Measurements from ENCODE around the gene RNGTT.
"Not testable (repeated sequence)": the region's sequence is repeated elsewhere in the genome, so short reads cannot be mapped to it uniquely, and the experiment has no call there.

The RNGTT gene

GRCh38 chr6:88908598-88909548 is 54.5 kb downstream of the RNGTT start:
- DNase-seq = no peak

DNA sequence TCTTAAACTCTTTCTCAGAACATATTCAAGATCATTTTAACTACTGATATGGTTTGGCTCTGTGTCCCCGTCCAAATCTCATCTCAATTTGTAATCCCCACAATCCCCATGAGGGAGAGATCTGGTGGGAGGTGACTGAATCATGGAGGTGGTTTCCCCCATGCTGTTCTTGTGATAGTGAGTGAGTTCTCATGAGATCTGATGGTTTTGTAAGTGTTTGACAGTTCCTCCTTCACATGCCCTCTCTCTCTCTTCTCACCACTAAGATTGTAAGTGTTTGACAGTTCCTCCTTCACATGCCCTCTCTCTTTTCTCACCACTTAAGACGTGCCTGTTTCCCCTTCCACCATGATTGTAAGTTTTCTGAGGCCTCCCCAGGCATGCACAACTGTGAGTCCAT is 56.3 kb downstream of the RNGTT start:
- not testable (repeated sequence) for DNase-seq

GRCh38 chr6:88899569-88900316 is 63.7 kb downstream of the RNGTT start:
- no peak for DNase-seq

DNA sequence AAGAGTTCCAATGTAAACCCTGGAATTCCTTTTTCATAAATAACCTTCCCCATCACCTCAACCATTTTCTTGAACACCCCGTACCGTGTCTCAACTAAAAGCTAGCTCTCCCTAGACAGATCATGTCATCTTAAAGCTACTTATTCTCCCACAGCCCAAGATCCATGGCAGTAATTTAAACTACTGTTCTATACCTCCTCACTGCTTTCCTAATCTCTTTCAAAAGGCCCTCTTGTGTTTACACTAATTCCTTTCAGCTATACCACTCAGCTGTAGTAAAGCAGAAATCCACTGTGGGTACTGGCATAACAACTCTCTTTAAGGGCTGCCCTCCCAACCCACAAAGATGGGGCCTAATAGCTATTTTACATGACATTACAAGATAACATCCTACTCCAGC is 67.5 kb downstream of the RNGTT start:
- no peak for DNase-seq

DNA sequence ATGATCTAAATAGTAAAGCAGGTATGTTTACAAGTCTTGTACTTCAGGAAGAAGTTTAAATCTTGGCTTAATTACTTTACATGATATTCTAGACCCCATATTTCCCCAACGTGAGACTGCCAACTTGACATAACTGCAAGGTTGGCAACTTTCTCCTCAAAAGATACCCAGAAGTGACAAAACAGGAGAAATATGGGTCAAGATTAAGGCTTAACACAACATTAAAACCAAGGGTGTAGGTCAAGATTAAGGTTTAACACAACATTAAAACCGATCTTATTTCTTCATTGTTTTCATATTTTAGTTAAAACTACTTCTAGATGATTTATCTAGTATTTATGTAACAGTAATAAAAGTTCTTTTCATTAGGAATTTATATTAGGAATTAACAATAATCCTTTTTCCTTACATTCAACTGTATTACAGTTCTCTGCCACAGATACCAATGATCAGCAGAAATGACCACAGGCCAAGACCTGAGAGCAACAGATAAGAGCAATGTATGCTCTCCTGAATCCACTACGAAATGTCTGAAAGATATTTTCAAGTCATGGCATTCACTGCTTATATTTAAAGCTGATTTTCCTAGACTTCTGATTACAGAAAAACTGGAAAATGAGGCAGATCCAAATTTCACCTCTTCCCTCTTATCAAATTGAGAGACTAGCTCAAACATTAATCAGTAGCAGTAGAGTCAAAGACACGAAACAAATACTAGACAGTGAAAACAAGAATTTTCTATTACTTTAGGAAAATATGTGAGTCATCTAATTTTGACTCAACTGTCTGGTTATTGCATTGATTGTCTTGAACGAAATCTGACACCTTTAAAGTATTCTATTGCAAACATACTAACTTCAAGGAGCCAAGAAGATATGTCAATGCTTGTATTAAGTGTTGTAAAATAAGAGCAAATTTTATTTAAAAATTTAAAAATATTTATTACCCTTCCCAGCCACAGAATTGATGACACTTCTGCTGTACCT is 72.3 kb downstream of the RNGTT start:
- DNase-seq = no peak

DNA sequence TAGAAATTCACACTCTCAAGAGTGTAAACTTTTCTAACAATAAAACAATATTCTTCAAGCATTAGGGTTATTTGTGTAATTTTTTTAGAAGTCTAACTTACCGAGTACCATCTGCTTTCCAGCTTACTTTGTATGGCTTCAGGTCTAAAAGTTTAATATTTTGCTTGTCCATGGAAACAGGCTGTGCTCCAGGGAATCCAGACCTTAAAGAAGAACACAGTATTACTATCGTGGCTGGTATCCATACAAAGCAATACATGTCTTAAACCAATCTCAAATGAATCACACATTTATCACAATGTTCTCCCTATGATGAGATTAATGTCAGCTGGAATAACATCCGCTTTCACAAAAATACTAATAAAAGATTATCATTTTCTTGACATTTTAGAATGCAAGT is 73.0 kb downstream of the RNGTT start:
- no peak for DNase-seq

GRCh38 chr6:88884361-88884760 is 79.1 kb downstream of the RNGTT start:
- no peak for DNase-seq

GRCh38 chr6:88882536-88882935 is 80.9 kb downstream of the RNGTT start:
- DNase-seq = no peak

GRCh38 chr6:88881451-88881850 is 82.0 kb downstream of the RNGTT start:
- DNase-seq = no peak

- DNase-seq = no peak
Observed at GRCh38 chr6:88880021-88880420, 83.4 kb downstream of the RNGTT start.

DNA sequence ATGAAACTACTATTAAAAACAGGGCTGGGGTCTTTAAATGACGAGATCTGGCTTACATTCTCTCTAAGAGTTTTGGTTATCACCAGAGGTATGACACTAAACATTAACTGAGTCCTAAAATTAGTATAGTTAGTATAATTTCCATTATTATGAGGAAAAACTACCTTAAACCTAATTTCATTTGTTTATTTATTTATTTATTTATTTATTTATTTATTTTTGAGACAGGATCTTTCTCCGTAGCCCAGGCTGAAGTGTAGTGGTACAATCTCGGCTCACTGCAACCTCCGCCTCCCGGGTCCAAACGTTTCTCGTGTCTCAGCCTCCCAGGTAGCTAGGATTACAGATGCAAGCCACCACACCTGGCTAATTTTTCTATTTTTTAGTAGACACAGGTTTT is 85.5 kb downstream of the RNGTT start:
- no peak for DNase-seq

DNA sequence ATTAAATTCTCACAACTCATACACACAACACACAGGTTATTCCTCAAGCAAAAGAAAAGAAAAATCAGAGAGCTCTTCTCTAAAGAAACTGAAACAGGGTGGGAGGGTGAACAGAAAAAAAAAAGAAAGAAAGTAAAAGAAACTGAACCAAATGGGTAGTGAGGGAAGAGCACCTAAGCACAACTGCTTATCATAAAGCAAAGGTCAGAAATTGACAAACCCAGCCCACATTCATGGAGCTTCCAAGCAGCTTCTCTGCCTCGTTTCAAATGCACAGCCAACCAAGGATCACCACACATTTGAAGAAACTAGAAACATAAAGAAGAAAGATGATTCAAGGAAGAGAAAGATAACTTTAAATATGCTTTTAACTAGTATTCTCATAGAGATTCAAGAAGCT is 90.5 kb downstream of the RNGTT start:
- no peak for DNase-seq

DNA sequence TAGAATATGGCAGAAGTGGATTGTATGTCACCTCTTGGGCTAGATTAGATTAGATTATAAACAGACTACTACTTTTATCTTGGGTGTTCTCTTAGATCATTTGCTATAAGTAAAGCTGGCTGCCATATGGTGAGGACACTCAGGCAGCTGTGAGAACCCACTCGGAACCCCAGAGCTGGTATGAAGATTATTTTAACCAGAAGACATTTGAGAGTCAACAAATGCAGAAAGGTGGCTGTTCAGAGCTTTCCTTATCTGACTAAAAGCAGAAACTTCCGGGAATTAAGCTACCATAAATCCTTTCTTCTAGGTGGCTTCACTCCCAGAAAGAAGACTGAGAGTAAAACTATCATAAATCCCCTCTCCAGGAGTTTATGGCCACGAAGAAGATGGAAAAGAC is 91.9 kb downstream of the RNGTT start:
- DNase-seq = no peak

- DNase-seq = peak; percentile 42
Observed at GRCh38 chr6:88870717-88871330, 92.6 kb downstream of the RNGTT start.

- no peak for DNase-seq
Observed at GRCh38 chr6:88869263-88870020, 94.0 kb downstream of the RNGTT start.

GRCh38 chr6:88867841-88868731 is 95.3 kb downstream of the RNGTT start:
- DNase-seq = no peak

GRCh38 chr6:88866856-88867255 is 96.6 kb downstream of the RNGTT start:
- DNase-seq = no peak

- DNase-seq = no peak
Observed at GRCh38 chr6:88865275-88865674, 98.1 kb downstream of the RNGTT start.

DNA sequence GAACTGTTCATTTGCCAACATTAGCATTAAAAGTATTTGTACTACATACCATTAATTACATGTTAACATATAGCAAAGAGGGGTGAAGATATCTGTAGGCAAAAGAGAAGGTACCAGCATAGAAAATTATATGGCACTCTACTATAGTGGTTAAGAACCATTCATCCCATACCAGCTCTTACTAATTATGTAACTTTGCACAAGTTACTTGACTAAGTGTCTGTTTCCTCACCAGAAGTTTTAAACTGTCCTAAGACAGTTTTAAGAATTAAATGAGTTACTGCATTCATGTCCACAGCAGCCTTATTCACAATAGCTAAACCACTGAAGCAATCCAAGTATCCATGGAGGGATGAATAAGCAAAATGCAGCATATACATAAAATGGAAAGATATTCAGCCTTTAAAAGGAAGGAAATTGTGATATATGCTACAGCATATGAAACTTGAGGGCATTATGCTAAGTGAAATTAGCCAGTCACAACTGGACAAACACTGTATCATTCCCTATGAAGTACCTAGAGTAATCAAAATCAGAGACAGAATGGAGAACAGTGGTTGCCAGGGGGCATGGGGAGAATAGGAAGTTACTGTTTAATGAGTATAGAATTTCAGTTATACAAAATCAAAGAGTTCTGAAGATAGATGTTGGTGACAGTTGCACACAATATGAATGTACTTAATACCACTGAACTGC is 98.9 kb downstream of the RNGTT start:
- DNase-seq = no peak

DNA sequence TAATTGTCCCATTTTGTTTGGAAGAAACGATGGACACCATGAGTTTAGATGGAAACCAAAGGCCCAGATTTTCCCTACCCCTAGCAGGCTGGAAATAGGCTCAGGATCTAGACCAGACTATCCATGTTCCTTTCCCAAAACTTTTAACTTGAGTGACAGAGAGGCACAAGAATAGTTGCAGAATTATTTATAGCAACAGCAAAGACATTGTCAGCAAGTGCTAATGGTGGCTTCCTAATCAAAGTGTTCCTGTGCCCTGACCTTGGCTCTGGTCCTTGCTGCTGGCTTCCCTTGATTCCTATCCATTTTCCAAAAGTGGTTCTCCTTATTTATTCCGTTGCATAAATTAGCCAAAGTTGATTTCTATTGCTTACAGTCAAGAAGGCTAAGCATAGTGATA is 103.1 kb downstream of the RNGTT start:
- no peak for DNase-seq

Data from DMS153 (cell line).